HFF-Myc (cell line): ENCODE measurements around the gene NR1I3.
"Not testable (repeated sequence)": the region's sequence is repeated elsewhere in the genome, so short reads cannot be mapped to it uniquely, and the experiment has no call there.

Experiments used
- DNase-seq: peaks from one replicate; pipeline ENCODE4 v3.0.0-alpha.2; 2011; ENCODE audit warnings: low read depth; ENCODE audit errors: extremely low read depth
- H3K4me3 ChIP-seq: replicated peaks from 2 replicates; pipeline ENCODE4 v1.5.1; 2011; ENCODE audit warnings: low read depth, mild to moderate bottlenecking, control low read depth, low read length
- TF ChIP-seq, protein P1 (sequence below): IDR thresholded peaks from 2 replicates; pipeline ENCODE4 v1.5.1; 2012; ENCODE audit warnings: mild to moderate bottlenecking, low read depth, low read length, control low read depth; ENCODE audit errors: missing control alignments

NR1I3 gene

DNA sequence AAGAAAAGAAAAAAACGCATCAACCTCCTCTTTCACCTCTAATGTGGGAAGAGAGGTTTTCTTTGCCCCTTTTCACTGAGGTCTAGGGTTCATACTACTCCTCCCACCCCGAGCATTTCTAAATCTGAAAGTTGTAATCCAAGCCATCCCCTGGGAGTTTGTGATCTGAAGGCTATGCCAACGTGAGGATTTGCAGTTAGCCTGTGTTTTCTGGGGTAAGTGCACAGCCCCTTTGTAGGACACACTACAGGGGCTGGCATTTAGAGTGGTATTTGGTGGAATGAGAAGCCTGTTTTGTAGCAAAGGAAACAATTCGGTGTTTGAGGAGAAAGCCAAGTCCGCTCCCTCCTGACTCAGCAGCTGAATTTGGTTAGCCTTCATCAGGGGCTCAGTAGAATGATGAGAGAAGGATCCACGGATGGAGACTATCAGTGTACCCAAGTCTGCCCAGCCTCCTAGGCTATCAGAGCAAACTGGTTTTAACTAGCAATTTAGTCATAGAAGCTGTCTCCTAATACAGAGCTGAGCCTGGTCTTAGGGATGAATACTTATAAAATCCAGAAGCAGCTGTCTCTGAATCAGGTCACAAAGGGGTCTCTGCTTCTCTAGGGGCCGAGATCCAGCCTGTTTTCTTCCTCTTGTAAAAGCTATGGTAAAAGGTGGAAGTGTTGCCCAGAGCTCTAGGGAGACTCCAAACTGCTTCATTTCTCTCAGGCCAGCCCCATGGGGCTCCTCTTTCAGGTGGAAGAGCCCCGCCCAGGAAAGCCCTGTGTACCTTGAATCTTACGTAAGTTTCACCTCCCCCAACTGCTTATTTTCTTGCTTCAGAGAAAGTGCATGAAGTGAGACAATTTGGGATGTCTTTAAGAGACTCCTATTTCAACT, 22.6 kb upstream of the NR1I3 start:
- DNase-seq, result no peak
- H3K4me3 ChIP-seq, result no peak overlapping the region
- TF ChIP-seq, protein P1, sequence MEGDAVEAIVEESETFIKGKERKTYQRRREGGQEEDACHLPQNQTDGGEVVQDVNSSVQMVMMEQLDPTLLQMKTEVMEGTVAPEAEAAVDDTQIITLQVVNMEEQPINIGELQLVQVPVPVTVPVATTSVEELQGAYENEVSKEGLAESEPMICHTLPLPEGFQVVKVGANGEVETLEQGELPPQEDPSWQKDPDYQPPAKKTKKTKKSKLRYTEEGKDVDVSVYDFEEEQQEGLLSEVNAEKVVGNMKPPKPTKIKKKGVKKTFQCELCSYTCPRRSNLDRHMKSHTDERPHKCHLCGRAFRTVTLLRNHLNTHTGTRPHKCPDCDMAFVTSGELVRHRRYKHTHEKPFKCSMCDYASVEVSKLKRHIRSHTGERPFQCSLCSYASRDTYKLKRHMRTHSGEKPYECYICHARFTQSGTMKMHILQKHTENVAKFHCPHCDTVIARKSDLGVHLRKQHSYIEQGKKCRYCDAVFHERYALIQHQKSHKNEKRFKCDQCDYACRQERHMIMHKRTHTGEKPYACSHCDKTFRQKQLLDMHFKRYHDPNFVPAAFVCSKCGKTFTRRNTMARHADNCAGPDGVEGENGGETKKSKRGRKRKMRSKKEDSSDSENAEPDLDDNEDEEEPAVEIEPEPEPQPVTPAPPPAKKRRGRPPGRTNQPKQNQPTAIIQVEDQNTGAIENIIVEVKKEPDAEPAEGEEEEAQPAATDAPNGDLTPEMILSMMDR, result no peak

GRCh38 chr1:161259765-161260164, 21.8 kb upstream of the NR1I3 start:
- no peak for DNase-seq
- H3K4me3 ChIP-seq, result no peak overlapping the region
- TF ChIP-seq, protein P1, result no peak

DNA sequence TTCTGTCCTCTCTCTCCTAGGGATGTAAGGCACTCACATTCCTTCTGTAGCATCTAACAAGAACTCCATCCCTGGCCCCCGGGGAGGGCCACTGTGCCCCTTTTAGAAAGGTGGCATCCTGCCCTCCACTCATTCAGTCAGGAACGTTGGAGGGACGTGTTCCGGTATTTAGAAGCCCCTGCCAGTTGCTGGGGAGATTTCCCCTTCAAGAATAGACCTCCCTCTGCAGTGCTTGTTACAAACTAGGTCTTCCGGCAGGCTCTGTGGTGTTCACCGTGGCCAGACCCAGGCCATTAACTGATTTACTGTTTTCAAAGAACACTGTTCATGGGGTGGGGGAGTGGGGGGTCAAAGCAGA, 21.3 kb upstream of the NR1I3 start:
- no peak overlapping the region for H3K4me3 ChIP-seq
- TF ChIP-seq, protein P1, result no peak
- DNase-seq, result no peak

- no peak for DNase-seq
- peak within 1 kb of the TSS; percentile 20 for H3K4me3 ChIP-seq
- TF ChIP-seq, protein P1, result no peak
Observed at GRCh38 chr1:161258439-161259344, 20.7 kb upstream of the NR1I3 start, which contains the start of gene PCP4L1. TSS of gene PCP4L1 (plus strand) at chr1:161258745. CDS start at chr1:161258975, 230 bp downstream.

- H3K4me3 ChIP-seq, DNase-seq: not testable (repeated sequence)
Observed at GRCh38 chr1:161257109-161257508, 19.1 kb upstream of the NR1I3 start.

DNA sequence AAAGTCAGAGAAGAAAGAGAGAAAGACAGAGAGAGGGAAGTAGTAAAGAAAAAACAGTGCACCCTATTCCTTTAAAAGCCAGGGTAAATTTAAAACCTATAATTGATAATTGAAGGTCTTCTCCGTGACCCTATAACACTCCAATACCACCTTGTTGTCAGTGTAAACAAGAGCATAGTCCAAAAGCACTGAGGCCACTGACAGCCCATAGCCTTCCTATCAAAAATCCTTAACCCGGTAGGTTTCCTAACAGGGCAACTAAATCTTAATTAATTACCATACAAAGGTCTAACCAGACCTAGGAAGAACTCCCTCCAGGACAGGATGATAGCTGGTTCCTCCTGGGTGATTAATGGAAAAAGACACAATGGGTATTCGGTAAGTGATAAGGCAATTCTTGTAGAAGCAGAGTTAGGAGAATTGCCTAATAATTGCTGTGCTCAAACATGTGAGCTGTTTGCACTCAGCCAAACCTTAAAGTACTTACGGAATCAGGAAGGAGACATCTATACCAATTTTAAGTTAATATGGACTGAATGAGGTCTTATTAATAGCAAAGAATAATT, 18.0 kb upstream of the NR1I3 start:
- DNase-seq, H3K4me3 ChIP-seq: not testable (repeated sequence)

DNA sequence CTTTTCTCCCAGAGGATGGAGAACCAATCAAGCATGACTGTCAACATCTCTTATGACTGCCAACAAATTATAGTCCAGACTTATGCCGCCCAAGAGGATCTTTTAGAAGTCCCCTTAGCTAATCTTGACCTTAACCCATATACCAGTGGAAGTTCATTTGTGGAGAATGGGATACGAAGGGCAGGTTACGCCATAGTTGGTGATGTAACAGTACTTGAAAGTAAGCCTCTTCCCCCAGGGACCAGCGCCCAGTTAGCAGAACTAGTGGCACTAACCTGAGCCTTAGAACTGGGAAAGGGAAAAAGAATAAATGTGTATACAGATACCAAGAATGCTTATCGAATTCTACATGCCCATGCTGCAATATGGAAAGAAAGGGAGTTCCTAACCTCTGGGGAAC, 17.3 kb upstream of the NR1I3 start:
- DNase-seq, H3K4me3 ChIP-seq: not testable (repeated sequence)

- no peak for DNase-seq
- H3K4me3 ChIP-seq, result no peak overlapping the region
- TF ChIP-seq, protein P1, result no peak
Observed at GRCh38 chr1:161251579-161251978, 13.6 kb upstream of the NR1I3 start.
